ENCODE results near the gene DOK7. TPM values are rescaled to one million over a fixed set of nuclear protein-coding genes. Genes with fewer than 3 reads are reported as not detected.

Gene DOK7
- total and polyA plus RNA-seq, 12 donors: 30.3 to 89.7 (median 39.0) TPM

- ATAC-seq: no peak
- Histone ChIP-seq H3K4me3 (no peak overlapping the region), H3K9me3 (no peaks in the 10 kb centered on the region), H3K36me3 (no peaks in the 10 kb centered on the region), H3K27me3 (no peaks in the 10 kb centered on the region), H3K4me1 (peaks cover 0 to 5% (median 0%) of the 10 kb centered on the region in 9 donors), H3K27ac (no peak overlapping the region)
- WGBS, 2 donors: 72% methylated on average over 17 of the region's 17 CpGs
- intact Hi-C loops (cut with DNase I): loop anchor here (1.0 to 10.0 kb wide), 7 partner anchors 97 to 339 kb away; no protein-coding TSS in a partner anchor
- DNase-seq: no peak
- peak in 3 of 9 donors; percentile 4 to 30 (median 16) for TF ChIP-seq CTCF (IDR thresholded peaks at IDR 0.05)
Observed at GRCh38 chr4:3443750-3444309, 19.3 kb upstream of the DOK7 start.

GRCh38 chr4:3444351-3445110 lies 18.6 kb upstream of the DOK7 start:
- intact Hi-C loops (cut with DNase I): loop anchor here in 8 of 10 donors (1.0 to 10.0 kb wide), 6 partner anchors 97 to 340 kb away; no protein-coding TSS in a partner anchor
- TF ChIP-seq CTCF (IDR thresholded peaks at IDR 0.05): no peak
- H3K4me3 ChIP-seq: no peak overlapping the region
- H3K36me3 ChIP-seq: no peaks in the 10 kb centered on the region
- no peak for ATAC-seq
- 89 to 92% methylated on average over 51 to 56 of the region's 56 CpGs for WGBS, 2 donors
- H3K27me3 ChIP-seq: no peaks in the 10 kb centered on the region
- DNase-seq: peak in 1 of 2 donors; percentile 14
- peaks cover 0 to 5% (median 0%) of the 10 kb centered on the region in 9 donors for H3K4me1 ChIP-seq
- no peak overlapping the region for H3K27ac ChIP-seq
- H3K9me3 ChIP-seq: no peaks in the 10 kb centered on the region

- Histone ChIP-seq H3K4me3 (no peak overlapping the region), H3K36me3 (no peaks in the 10 kb centered on the region), H3K27me3 (no peaks in the 10 kb centered on the region), H3K9me3 (no peaks in the 10 kb centered on the region), H3K27ac (no peak overlapping the region), H3K4me1 (peaks cover 0 to 5% (median 0%) of the 10 kb centered on the region in 9 donors)
- DNase-seq (peak in 1 of 2 donors; percentile 6), ATAC-seq (no peak)
- TF ChIP-seq CTCF (IDR thresholded peaks at IDR 0.05): no peak
- intact Hi-C loops (cut with DNase I): loop anchor here in 7 of 10 donors (5.0 to 10.0 kb wide), 3 partner anchors 248 to 340 kb away; no protein-coding TSS in a partner anchor
- whole genome bisulfite sequencing, 2 donors: 85 to 88% methylated on average over 33 to 34 of the region's 34 CpGs
Observed at GRCh38 chr4:3445111-3445820, 17.8 kb upstream of the DOK7 start.

Measured in heart right ventricle (tissue), 16 donors.